Measurements from ENCODE around the gene GABBR2.
"Not testable (repeated sequence)": the region's sequence is repeated elsewhere in the genome, so short reads cannot be mapped to it uniquely, and the experiment has no call there.

Gene GABBR2

GRCh38 chr9:98591696-98592095 lies 117.0 kb downstream of the GABBR2 start:
- no peak for DNase-seq

- no peak for DNase-seq
Observed at GRCh38 chr9:98590101-98590500, 118.6 kb downstream of the GABBR2 start.

DNA sequence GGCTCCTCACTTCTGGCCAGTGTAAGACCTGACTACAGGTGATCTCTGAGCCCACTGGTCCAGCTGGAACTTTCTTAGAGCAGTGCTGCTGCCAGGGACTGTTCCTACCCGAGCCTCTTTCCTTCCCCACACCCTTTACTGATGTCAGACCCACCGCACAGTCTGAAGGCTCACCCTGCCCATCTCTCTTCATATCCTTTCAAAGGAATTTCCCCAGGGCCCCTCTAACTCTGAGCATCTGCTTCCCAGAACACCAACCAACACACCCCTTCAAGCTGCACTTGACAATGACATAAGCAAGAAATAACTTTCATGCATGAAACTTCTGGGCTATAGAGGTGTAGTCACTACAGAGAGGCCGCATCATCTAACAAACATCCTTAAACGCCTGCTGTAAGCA lies 119.6 kb downstream of the GABBR2 start:
- DNase-seq, result no peak

DNA sequence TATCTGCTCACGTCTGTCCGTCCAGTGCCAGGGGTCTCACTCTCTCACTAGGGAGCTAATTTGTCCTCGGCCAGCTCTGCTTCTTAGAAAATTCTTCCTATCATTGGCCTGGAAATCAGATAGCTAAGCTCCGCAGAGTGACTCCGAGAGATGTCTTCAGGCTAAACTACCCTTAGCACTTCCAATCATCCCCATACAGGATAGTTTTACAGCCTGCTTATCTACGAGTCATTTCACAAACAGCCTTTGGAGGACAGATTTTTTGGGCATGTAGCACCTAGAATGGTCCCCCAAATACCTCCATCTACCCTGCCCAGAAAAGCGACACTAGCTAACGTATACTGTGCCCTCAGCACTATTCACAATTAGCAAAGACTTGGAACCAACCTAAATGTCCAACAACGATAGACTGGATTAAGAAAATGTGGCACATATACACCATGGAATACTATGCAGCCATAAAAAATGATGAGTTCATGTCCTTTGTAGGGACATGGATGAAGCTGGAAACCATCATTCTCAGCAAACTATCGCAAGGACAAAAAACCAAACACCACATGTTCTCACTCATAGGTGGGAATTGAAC lies 123.8 kb downstream of the GABBR2 start:
- not testable (repeated sequence) for DNase-seq

DNA sequence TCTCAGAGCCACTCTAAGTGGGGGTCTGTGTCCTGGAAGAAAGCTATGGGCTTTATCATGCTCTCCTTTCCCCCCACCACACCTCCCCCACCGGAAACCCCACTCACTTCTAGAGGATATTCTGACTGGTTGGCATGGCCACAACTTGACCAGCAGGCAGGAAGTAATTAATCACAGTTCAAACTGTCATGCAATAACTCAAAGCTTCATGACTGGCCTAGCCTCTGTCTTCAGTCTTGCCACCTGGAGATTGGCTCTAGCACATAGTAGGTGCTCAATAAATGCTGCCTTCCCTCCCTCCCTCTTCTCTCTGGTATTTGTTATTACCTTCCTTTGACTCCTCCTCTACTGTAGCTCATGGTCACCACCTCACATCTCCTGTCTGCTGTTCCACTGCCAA lies 124.7 kb downstream of the GABBR2 start:
- no peak for DNase-seq

DNA sequence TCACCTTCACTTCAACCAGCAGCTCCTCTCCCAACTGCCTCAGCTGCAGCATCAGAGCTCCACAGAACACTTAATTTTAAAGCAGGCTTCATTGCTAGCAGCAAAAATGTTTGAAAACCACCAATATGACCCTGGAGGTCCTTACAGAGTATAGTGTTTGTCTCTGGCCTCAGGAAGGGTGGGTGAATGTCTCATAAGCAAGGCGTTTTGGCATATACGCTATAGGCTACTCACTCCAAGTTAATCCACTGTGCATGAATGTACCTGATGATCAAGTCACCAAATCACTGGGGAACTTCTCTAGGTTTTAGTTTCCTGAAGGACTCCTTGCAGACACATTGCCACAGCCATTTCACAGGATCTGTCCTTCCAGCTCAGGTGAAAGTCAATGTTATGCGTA lies 125.3 kb downstream of the GABBR2 start:
- DNase-seq, result no peak

DNA sequence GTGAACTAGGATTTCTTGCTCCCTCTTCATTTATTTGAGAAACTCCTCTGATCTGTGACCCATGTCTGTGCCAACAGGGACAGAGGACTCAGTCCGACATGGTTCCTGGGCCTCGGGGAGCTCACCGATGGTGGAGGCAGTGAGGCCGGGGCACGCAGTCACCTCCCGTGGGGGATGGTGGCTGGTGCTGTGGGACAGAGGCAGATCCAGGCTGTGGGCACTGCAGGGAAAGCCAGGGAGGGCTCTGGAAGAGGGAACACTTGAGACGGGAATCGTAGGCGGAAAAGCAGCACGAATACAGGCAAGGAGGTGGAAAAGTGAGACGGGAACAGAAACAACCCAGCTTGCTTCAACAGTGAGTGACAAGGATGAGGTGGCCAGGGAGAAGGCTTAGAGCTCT lies 127.8 kb downstream of the GABBR2 start:
- no peak for DNase-seq

- no peak for DNase-seq
Observed at GRCh38 chr9:98579700-98580099, 129.0 kb downstream of the GABBR2 start.

- DNase-seq, result no peak
Observed at GRCh38 chr9:98577446-98577845, 131.3 kb downstream of the GABBR2 start.

DNA sequence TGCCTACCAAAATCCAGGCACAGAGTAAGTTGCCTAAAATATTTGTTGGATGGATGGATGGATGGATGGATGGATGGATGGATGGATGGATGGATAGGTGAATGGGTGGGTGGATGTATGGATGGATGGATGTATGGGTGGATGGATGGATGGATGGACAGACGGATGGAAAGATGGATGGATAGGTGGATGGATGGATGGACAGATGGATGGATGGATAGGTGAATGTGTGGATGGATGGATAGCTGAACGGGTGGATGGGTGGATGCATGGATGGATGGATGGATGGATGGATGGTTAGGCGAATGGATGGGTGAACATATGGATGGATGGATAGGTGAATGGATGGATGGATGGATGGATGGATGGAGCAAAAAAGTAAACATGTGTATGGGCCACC lies 131.9 kb downstream of the GABBR2 start:
- no peak for DNase-seq

DNA sequence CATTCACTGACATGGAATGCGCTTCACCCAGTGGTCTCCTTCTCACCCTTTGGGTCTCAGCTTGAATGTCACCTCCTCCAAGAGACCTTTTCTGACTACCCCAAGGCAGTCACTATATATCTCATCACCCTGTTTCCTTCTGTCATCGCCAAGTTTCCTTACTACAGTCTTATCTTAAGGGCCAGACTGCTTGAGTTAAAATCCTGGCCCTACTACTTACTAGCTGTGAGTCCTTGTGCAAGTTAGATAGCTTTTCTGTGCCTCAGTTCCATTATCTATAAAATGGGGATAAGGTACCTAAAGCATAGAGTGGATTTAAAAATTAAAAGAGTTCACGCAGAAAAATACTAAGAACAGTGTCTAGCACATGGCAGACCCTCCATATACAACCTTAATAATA lies 132.4 kb downstream of the GABBR2 start:
- DNase-seq, result no peak

GRCh38 chr9:98575379-98576346 lies 133.1 kb downstream of the GABBR2 start:
- DNase-seq, result no peak

DNA sequence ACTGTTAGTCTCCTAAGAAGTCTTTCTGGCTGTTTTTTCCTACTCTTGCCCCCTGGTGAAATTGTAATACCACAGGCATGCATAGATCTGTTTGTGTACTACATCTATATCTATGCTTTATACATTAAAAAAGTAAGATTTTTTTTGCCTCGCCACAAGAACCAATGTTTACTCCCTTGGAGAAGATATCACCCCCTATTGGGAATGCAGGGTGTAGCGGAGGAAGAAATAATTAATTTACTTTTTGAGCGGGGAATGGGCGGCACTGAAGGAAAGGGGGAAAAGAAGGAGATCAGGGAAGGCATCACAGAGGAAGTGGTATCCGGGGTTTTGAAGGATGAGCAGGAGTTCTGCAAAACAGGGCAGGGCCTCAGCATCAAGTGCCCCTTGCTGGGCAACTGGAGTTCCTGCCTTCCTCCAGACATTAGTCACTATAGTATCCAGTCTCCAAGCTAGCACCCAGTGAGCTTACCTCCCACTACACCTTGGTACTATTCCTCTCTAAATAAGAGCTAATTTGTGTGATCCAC lies 134.9 kb downstream of the GABBR2 start:
- DNase-seq, result no peak

GRCh38 chr9:98572796-98573195 lies 135.9 kb downstream of the GABBR2 start:
- no peak for DNase-seq

DNA sequence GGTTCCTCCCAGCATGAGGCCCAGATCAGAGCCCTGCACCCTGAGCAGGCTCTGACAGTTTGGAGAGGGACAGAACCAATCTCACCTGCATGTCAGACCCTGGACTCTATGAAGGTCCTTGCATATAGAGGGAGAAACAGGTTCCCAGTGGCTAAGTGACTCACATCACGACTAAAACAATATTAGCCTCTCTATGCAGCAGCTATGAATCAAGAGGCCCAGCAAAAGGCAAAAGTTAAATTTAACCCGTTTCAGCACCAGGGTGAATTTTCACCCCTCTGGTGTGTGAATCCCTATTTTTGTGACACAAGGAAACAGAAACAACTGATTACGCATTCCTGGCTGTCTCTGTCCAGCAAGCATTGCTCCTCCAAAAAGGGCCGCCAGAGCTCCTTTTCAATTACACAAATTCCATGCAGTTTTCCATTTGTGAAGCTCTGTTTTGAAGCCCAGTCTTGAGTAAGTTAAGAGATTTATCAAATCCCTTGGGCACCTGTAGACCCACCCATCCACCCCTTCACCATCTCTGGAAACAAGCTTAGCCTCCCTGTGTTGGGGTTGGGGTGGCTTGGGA lies 136.6 kb downstream of the GABBR2 start:
- no peak for DNase-seq

GRCh38 chr9:98571643-98572042 lies 137.1 kb downstream of the GABBR2 start:
- DNase-seq, result no peak

- DNase-seq, result no peak
Observed at GRCh38 chr9:98570663-98571440, 137.9 kb downstream of the GABBR2 start.

DNA sequence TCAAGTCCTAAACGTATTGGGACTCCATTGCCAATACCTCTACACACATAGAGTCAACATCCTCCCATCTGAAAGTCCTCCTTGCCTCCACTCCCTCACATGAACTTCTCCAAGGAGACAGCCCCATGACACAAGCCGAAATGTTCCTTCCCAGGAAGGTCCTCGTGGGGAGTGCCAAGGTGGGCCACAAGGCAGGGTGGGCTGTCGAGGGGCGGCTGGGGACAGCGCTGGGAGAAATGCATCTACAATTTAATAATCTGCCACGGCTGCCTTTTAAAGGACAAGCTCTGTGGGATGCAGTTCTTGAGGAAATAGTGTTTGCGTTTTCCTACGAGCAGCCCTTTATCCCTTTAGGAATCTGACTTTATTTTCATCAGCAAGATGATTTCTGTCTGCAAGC lies 138.7 kb downstream of the GABBR2 start:
- no peak for DNase-seq

DNA sequence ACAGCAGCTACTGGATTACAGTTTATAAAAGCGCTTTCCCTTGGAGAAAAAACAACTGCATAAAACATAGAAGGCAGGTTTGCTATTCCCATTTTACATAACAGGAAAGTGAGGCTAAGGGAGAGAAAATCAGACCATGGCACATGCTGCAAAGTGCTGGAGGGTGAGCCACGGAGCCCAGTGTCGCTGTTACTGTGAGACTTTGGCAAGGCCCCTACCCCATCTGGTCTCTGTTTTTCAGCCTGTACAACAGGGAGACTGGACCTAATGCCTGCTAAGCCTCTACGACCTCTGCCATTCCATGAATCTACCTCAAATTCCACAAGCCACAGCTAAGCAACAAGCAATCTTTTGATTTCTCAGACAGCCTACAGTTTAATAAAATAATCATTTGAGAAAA lies 139.2 kb downstream of the GABBR2 start:
- no peak for DNase-seq

DNA sequence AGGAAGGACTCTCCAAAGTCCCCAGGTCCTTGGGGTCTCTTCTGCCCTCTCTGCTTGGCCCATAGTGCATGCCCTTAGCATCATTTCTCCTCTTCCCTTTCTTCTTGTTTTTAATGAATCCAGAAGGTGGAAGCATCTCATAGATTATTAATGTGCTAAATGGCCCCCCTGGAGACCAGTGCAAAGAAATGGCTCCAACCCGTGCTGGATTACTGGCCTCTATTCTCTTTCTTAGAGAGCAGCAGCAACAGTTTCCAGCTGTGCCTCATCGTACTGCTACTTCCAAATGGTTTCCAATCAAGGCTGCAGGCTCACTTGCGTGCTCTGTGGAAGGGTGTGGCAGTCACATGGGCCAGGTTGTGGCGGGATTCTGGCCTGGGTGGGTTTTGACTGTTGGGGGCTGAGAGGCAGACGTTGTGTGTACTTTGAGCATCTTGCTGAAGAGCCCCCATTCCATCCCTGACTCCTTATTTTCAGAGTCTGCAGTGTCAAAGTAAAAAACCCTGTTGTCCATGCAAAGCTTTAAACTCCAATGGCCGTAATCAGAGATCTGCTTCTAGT lies 139.7 kb downstream of the GABBR2 start:
- no peak for DNase-seq

DNA sequence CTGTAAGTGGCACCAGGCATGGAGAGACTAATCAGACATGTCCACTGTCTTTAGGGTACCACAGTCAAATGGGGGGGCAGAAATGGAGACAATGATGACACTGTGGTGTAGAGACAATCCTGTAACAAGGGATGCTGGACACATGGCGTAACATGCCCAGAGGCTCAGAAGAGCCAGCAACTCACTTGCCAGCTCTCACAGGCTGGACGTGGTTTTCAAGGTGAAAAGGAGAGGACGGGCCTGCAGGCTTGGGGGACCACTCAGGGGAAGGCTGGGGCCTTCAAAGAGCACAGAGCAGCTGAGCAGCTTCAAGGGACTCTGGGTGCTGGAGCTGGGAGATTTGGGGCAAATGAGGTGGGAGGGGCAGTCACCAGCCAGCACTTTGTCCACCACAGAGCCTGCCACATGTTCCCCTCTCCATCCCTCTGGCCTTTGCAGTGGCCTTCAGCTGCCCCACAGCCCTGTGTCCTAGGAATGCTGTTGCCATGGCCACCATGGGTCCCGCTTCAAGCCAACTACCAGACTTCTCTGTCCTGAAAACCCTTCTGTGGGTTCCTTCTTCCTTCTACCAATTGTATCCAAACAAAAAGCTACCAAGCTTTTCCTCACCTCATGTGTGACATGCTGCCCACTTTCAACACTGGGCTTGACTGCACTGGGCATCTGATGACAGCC lies 140.4 kb downstream of the GABBR2 start:
- DNase-seq, result no peak
